COLO668 (cell line): ENCODE measurements around the gene TSPAN8.
"Not testable (repeated sequence)": the region's sequence is repeated elsewhere in the genome, so short reads cannot be mapped to it uniquely, and the experiment has no call there.

ENCODE experiments used
- DNase-seq: peaks from one replicate; lab custom pipeline; 2025; ENCODE audit not compliant: unreplicated experiment; lab: John Stamatoyannopoulos, UW

The TSPAN8 gene

DNA sequence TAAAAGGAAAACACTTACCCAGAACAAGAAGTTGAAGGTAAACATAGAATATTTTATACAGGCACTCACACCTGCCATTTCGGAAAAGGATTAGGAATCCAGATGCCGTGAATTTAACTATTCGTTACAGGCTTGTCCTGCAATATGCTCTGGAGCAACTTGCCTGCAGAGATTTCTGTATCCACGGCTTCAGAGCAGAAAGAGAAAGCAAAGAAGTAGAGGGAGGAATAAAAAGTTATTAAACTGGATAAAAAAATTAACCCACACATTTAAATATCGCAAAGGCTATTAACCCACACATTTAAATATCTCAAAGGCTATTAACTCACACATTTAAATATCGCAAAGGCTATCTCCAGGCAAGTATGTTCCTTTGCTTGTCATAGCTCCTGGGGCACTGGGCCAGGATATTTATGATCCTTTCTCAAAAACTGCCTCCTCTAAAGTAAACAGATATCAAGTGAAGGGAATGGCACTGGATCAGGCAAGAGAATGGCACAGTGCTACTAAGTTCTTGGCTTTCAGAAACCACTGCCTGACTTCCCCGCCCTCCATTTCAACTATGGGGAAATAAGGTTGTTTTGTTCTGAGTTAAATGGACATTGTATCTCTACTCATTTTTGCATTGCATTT lies at the start of gene TSPAN8:
TSS of gene TSPAN8 (minus strand) at position 399 of the 633 bp plus-strand sequence. CDS start at position 78, 321 bp downstream.
- DNase-seq: peak; percentile 45

DNA sequence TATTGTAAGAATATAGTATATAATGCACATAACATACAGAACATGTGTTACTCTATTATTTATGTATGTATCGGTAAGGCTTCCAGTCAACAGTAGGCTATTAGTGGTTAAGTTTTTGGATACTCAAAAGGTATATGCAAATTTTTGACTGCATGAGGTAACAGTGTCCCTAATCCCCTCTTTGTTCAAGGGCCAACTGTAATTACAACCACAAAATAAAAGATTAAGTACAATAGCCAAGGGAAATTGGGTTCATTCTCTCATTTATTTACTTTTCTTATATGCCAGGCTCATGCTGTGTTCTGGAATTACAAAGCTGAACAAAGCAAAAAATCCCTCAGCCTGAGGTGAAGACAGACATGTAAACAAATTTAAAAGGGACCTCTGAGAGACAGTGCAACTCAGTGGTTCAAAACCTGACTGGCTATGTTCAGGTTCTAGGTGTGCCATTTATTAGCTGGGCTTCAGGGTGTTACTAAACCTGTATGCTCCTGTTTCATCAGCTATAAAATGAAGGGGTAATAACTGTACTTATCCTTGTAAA lies 43.4 kb upstream of the TSPAN8 start:
- DNase-seq: peak; percentile 19

DNA sequence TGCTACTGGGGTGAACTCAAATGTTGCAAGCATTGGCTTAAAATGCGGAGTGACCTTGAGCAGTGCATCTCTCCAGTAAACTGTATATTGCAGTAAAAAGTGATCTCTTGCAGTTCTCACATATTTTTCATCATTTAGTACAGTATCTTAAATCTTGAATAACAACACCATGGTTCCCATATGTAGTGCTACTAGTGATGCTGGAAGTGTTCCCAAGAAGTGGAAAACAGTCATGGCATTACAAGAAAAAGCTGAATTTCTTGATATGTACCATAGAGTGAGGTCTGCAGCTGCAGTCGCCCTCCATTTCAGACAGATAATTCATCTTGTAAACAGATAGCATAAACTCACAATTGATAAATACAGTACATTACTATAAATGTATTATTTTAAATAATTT lies 42.9 kb upstream of the TSPAN8 start:
- DNase-seq: no peak

DNA sequence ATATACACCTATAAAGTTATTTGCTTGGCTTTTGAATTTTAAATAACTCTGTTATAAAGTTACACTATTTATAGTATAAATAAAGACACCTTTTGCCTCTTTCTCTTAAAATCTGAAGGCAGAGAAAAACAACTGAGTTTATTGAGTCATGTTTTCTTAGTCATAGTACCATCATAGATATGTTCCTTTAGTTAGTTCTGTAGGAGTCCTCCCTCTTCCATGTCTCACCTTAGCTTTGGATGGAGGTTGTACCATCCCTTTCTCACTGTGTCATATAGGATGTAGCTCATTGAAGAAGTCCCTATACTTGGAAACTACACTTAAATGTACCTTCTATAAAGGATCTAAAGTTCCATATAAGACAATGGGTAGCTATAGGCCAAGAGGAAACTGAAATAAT lies 39.7 kb upstream of the TSPAN8 start:
- no peak for DNase-seq

DNA sequence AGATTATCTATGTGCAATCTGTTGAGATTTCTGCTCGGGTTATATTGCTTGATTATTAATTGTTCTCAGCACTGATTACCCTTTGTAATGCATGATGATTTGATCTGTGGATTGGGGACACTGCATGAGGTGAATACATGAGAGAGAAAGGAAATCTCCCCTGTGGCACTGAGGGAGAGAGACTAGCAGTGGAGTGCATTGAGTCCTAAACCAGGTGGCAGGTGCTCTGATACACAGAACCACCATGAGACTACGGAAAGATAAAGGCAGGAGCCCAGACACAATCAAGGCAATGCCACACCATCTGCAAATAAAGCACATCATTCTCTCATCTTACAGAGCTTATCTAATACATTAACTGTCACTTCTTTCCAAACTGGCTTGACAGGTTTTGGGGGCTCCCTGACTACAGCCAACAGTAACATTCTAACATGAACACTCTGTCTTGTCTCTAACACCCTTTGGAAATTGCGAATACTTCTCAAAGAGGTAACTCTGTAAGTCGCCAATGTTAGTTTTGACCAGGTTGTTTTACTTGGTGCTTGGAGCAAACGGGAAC lies 37.6 kb upstream of the TSPAN8 start:
- DNase-seq: peak; percentile 60

DNA sequence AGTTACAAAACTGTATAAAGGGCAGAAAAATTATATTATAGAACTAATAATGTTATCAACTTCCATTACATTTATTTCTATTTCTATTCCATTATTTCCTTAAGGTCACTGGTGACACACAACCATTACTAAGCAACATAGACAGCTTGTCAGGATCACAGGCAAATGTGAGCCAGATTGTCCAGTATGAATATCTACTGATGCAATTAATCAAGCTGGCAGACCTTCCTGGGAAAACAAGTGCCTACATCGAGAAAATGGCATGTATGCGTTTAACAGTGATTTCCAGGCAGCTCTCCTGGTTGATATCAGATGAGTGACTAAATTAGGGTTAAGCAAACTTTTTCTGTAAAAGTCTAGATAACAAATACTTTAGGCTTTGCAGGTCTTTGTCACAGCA lies 36.9 kb upstream of the TSPAN8 start:
- DNase-seq: no peak

DNA sequence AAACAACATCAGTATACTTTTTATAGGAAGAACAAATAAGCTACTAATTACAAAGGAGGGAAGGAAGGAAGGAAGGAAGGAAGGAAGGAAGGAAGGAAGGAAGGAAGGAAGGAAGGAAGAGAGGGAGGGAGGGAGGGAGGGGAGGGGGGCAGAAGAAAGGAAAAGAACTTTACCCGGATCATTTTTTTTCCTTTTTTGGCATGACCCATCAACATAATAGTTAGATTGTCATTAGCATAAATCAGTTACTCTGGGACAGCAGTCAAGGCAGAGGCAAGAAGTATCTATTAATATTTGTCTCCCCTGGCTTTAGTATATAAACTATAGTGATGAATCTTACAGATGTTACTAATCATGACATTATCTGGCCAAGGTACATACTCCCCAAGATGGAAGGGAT lies 35.2 kb upstream of the TSPAN8 start:
- DNase-seq: no peak

DNA sequence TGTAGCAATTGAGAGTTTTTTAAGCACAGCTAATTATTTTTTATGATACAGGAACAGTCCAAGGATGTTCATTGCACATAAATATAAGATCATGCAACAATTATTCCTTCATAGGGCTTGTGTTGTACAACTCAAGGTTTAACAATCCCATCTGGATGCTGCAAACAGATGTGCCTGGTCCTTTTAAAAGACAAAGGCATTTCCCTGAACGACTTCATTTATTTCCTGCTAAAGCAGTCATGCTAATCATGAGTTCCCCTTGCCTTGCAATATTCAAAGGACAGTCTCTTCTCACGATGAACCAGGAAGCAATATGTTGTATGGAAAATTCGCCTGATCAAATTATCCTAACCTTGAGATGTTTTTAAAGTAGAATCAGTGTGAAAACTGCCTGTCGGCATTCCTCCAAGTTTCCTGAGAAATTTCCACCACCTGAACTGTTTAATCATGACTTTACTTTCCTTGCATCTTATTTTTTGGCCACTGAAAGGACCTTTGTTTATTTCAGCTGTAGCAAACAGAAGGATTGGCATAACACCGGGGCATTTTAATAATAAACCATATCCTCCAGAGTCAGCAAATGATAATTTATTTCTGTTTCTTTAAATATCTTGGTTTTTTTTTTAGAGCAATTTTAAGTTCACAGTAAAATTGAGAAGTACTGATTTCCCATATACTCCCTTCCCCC lies 33.9 kb upstream of the TSPAN8 start:
- DNase-seq: no peak

DNA sequence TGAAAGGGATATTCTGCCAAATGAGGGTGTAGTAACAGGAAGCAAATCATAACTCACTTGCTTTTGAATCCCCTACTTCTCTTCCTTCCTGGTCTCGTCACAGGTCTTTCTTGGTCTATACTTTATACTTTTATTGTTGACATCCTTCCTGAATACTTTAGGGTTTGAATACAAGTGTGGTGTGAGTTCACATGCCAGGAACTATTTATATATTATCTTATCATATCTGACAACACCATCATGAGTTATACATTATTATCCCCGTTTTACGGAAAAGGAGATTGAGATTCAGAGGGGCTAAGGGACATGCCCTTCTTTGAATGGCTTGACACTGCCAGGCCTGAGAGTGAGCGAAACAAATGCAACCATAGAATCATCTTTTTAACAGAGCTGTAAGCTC lies 33.0 kb upstream of the TSPAN8 start:
- DNase-seq: no peak

DNA sequence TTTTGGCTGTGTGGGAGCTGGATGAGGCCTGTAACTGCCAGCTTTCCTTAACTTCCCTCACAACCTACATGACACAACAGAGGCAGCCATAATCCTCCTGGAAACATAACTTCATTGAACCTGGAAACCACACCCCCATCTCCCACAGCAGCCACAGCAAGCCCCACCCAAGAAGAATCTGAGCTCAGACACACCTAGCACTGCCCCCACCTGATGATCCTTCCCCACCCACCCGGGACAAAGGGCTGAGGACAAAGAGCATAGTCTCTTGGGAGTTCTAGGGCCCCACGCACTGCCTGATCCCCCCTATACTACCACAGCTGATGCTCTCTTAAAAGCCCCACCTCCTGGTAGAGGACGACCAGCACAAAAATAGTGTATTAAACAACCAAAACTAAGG lies 29.6 kb upstream of the TSPAN8 start:
- no peak for DNase-seq

DNA sequence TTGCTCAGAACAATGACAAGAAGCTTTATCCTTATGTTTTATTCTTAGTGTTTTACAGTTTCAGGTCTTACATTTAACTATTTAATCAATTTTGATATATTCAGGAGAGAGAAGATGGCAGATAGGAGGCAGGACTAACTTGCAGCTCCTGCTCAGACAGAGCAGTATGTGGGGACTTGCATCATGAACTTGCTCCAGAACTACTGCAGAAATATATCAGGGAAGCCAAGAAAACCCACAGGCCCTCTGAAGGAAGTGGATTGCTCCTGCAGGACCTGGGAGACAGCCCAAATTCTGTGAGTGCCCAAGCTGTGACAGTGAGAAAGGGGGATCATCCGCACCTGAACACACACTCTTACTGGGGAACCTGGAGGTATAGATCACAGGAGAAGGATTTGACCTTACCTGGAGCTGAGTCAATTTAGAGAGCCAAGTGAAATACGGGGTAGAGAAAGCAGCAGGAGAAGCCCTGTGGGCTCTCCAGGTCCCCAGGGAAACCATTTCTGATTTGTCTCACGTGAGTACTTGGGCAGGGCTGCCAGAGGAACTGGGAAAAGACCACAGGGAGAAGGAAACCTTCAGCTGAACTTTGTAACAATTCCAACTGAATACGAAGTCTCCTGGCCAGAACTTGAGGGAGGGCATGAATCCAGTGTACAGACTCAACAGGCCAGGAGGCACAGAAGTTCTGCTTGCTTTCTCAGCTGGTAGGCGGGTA lies 28.9 kb upstream of the TSPAN8 start:
- DNase-seq: no peak

DNA sequence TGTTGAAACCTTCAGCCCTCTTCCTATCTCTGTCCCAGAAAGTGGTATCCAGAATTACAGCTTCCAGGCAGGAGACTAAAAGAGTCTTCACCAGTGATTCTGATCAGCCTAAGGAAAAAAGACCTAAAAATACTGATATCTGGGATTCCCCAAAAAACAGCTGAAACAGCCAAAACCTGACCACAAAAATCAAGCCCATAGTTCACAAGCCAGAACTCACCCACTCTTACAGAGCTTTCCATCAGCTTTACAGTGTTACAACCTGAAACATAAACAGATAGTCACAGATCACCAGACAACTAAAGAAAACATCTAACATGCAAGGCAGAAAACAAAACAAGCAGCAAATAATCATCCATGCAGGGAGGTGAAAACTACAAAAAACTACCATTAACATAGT lies 26.0 kb upstream of the TSPAN8 start:
- DNase-seq: no peak

DNA sequence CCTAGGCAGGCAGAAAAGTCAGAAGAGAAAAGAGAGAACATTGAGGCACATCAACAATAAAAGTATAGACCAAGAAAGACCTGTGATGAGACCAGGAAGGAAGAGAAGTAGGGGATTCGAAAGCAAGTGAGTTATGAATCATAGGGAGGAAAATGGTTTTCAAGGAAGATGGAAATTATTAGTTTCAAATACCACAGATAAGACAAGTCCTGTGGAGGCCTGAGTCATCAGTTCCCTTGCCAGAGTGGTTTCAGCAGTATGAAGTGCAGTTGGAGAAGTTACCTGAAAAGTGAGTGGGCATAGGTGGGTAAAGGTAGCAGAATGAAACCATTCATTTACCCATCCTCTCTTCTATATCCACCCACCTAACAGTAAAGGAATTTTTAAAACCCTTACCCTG lies 25.2 kb upstream of the TSPAN8 start:
- DNase-seq: no peak

DNA sequence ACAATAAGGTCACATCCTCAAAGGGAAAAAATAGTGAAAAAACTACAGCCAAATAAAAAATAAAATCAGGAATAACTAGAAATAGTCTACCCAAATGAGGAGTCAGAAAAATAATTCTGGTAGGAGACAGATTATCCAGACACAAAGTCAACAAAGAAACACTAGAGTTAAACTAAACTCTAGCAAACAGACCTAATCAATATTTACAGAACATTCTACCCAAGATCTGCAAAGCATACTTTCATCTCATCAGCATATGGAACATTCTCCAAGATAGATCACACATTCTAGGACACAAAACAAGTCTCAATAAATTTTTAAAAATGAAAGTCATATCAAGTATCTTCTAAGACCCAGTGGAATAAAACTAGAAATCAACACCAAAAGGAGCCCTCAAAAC lies 20.4 kb upstream of the TSPAN8 start:
- no peak for DNase-seq

DNA sequence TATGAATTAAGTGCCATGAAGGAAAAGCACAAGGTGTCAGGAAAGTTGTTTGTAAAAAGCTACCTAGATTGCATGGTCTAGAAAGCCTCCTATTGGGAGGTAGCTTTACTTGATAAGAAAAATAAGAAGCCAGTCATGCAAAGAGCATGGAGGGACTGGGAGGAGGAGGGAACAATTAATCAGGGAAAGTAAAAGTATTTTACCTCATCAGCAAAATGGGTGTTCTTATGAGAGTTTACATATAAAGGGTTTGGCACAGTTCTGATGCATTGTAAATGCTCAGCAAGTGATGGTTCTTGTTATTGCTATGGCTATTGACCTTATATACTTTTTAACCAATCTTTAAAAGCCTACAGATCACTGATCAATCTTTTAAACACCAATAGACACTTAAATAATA lies 17.0 kb upstream of the TSPAN8 start:
- DNase-seq: no peak

DNA sequence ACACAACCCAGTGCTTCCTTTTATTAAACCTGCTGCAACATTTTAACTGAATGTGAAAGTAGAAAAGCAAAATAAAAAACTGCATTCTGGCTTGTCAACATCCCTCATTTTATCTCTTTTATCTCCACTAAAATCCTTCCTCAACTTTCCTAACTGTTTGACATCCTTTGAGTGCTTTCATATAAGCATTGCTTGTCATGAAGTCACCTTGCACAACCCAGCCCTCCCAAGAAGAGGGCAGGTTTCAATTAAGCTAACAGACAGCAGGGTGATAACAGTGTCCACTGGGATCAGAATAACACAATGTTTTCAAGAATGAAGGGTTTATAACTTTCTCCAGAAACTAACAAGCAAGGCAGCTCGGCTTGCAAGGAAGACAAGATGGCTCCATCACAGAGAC lies 16.3 kb upstream of the TSPAN8 start:
- DNase-seq: no peak

DNA sequence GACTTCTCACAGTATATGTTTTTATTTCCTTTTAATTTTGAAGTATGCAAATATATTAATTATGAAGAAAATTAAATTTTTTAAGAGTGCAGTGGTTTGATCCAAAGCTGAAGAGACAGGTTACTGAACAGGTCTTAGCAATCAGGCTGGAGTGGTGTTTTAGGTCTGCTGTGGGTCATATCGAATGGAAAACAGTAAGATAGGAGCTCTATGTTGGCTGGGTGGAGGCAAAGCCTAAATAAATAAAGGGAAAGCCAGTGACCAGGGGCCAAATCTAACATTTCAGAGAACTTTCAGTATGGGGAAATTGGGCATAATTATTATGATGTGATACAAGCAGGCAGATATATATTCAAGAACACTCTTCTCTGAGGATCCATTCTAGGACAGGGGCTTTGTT lies 12.7 kb upstream of the TSPAN8 start:
- DNase-seq: no peak

DNA sequence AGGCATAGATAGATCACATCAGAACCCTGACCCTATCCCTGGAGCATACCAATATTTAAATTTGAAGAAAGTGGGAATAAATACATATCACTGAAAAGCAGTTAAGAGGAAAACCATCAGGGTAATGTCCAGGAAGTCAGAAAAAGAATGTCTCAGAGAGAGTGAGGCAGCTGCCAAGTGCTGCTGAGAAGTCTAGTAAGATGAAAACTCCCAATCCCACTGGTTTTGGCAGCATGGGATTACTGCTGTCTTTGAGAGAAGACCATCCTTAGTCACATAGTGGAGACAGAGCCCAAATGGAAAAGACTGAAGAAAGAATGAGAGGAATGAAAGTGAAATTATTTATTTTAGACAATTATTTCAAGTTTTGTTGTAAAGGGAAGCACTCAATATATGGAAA lies 11.5 kb upstream of the TSPAN8 start:
- no peak for DNase-seq

DNA sequence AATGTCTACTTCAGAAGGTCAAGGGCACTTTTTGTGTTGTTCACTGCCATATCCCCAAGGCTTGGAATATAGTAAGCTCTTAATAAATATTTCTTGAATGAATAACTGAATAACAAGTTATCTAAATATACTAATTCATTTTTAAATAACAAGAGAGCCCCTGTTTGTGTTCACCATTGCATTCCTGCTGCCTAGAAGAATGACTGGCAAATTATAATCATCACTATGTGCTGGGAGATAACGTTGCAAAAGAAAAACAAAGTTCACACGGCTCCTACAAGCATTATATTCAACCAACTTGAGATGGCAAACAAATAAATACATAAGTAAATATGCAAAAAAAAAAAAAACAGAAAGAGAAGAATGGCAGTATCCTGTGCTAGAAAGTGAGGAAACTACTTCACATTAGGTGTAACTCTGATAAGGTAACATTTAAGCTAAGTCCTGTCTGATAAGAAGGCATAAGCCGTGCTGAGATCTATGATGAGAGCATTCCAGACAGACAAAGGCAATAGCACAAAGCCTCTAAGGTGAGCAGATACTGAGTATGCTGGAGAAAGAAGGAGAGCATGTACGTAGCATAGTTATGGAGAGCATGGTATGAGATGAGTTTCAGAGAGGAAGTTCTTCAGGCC lies 9.2 kb upstream of the TSPAN8 start:
- no peak for DNase-seq

DNA sequence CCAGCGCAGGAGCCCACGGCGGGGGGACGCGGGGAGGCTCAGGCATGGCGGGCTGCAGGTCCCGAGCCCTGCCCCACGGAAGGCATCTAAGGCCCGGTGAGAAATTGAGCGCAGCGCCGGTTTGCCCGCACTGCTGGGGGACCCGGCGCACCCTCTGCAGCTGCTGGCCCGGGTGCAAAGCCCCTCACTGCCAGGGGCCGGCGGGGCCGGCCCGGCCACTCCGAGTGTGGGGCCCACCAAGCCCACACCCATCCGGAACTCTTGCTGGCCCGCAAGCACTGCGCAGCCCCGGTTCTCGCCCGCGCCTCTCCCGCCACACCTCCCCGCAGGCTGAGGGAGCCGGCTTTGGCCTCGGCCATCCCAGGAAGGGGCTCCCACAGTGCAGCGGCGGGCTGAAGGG lies 8.5 kb upstream of the TSPAN8 start:
- no peak for DNase-seq

DNA sequence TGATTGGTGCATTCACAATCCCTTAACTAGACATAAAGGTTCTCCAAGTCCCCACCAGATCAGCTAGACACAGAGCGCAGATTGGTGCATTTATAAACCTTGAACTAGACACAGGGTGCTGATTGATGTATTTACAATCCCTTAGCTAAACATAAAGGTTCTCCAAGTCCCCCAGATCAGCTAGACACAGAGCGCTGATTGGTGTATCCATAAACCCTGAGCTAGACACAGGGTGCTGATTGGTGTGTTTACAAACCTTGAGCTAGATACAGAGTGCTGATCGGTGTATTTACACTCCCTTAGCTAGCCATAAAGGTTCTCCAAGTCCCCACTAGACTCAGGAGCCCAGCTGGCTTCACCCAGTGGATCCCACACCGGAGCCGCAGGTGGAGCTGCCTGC lies 8.0 kb upstream of the TSPAN8 start:
- not testable (repeated sequence) for DNase-seq
